Gastroesophageal sphincter (tissue), 4 donors: ENCODE data around the gene FN1. TPM values are rescaled to one million over a fixed set of nuclear protein-coding genes. Genes with fewer than 3 reads are reported as not detected.

Experiments used
- ATAC-seq: fragments of 150-250 bp; one replicate; pipeline ENCODE4 v1.9.1; 2016; ENCODE audit warnings: mild to moderate bottlenecking, moderate library complexity
- H3K27ac ChIP-seq, 4 donors: fragments of 200-600 bp; sonication (generic) in 3 of 4; 1 replicate in 3 of 4; 2 replicates in 1 of 4; pipeline ENCODE4 v1.5.1; 2016 to 2019
- H3K27me3 ChIP-seq: fragments of 200-600 bp; sonication (generic); one replicate; pipeline ENCODE4 v1.5.1; 2019
- H3K36me3 ChIP-seq, 2 donors: fragments of 200-600 bp; sonication (generic); one replicate each; pipeline ENCODE4 v1.5.1; 2019; ENCODE audit warnings: control low read depth in 1 of 2
- H3K4me1 ChIP-seq, 3 donors: fragments of 200-600 bp; sonication (generic); 1 replicate in 2 of 3; 2 replicates in 1 of 3; pipeline ENCODE4 v1.5.1; 2016 to 2019; ENCODE audit warnings: control low read depth in 2 of 3
- H3K4me3 ChIP-seq, 2 donors: fragments of 200-600 bp; sonication (generic); one replicate each; pipeline ENCODE4 v1.5.1; 2019; ENCODE audit warnings: mild to moderate bottlenecking in 1 of 2, moderate library complexity in 1 of 2
- H3K9me3 ChIP-seq, 3 donors: fragments of 200-600 bp; sonication (generic); one replicate each; pipeline ENCODE4 v1.5.1; 2017 to 2019; ENCODE audit warnings: control low read depth in 2 of 3
- EP300 ChIP-seq: sonication (generic); formaldehyde crosslinking; IDR thresholded peaks from one replicate; pipeline ENCODE4 v1.6.1; 2017; ENCODE audit warnings: antibody characterized with exemption, mild to moderate bottlenecking
- POLR2A ChIP-seq, 2 donors: fragments of 450-650 bp; IDR thresholded peaks; one replicate each; pipeline ENCODE4 v1.6.1; 2017; ENCODE audit warnings: antibody characterized with exemption in 2 of 2, mild to moderate bottlenecking in 2 of 2, moderate library complexity in 1 of 2
- POLR2AphosphoS5 ChIP-seq: sonication (generic); formaldehyde crosslinking; IDR thresholded peaks from one replicate; pipeline ENCODE4 v1.6.1; 2017; ENCODE audit warnings: antibody characterized with exemption
- WGBS, 2 donors: methylation state at CpG; one replicate each; pipeline ENCODE4 v1.1.5; 2018; ENCODE audit warnings: low coverage in 1 of 2; 5-methylcytosine and 5-hydroxymethylcytosine counted together
- total RNA-seq, 4 donors: library from RNA; depleted of rRNA; stranded (reverse); fragments of >200 nt; gene quantifications; one replicate each; pipeline ENCODE4 v1.1.0, GENCODE V29; 2016
- TF ChIP-seq, protein P1 (sequence below), 4 experiments: fragments of 200-600 bp in 2 of 4; fragments of 450-650 bp in 2 of 4; sonication (generic) in 1 of 4; IDR thresholded peaks; one replicate each; pipeline ENCODE4 v1.5.1; 2017 to 2019; ENCODE audit warnings: antibody characterized with exemption in 4 of 4, mild to moderate bottlenecking in 2 of 4, moderate library complexity in 2 of 4

FN1 gene
- total RNA-seq, 4 donors from 2014 or later: 1,699 to 4,986 (median 1,920) TPM

DNA sequence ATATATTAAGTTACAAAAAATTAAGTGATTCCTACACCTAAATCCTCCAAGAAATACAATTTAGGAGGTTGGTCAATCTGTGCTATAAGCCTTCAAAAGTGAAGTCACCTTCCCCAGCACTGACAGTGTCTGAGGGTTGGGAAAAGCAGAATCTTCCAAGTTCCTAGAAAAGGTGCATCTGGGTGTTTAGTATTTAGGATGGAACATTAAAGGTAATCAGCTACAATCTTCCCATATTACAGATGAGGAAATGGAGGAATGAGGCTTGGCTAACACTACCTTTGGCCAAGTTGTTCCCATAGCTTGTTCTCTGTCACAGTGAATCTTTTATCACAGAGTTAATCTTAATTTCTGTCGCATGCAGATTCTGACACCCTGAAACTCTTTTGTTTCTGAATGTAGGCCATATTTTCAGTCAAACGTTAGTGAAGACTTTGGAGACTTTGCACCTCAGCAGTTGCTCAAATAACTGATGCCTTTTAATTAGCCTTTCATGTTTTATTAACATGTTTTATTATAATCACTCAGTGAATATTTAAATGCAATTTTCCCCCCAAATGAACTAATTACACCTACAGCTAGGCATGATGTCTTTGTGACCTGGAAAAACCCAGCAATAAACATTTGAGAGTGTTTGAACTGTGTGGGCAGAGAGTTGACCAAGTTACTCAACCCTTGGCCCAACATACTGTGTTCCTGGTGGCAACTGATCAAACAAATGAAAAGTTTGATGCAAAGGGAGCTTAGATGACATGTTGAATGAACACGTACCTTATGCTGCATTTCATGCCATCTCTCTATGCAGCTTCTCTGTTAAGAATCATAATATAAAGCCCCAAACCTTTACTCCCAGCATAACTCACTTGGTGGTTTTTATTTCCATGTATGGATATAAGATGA is 17.6 kb downstream of the FN1 start:
- TF ChIP-seq POLR2AphosphoS5 (peak; percentile 19), POLR2A (IDR thresholded peaks at IDR 0.05) (no peak)
- Histone ChIP-seq H3K27me3 (no peaks in the 10 kb centered on the region), H3K27ac (peak overlapping the region; percentile 65 to 76 (median 69)), H3K36me3 (peaks cover 8 to 87% of the 10 kb centered on the region in 2 donors), H3K4me1 (peaks cover 0 to 86% (median 19%) of the 10 kb centered on the region in 3 donors), H3K9me3 (no peaks in the 10 kb centered on the region), H3K4me3 (no peak overlapping the region)
- no peak for ATAC-seq
- WGBS, 2 donors: 23 to 52% methylated on average over 3 of the region's 3 CpGs

DNA sequence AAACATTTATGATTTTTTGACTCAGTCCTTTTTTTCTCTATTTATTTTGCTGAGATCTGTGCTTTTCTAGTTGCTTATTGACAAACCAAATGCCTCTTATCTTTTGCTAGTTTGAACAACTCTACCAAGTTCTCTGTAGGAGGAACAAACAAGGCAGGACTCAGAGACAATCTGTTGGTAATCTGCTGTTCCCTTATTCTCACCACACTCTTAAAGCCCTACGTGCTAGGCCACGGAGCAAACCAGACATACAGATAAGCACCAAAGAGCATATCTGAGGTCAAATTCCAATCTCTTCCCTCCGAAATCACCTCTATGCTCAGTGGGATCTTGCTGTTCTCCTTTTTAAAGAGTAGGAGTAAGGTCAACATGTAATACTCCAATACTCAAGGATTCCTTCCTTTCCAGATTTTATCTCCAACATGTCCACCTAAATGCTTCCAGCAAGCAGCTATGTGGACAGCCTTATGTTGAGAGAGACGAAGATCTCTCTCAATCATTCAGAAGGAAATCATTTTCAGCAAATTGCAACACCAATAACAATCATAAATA is 18.4 kb downstream of the FN1 start:
- no peaks in the 10 kb centered on the region for H3K9me3 ChIP-seq
- no peaks in the 10 kb centered on the region for H3K27me3 ChIP-seq
- H3K4me1 ChIP-seq: peaks cover 0 to 80% (median 19%) of the 10 kb centered on the region in 3 donors
- H3K4me3 ChIP-seq: no peak overlapping the region
- no peak for ATAC-seq
- peaks cover 7 to 87% of the 10 kb centered on the region in 2 donors for H3K36me3 ChIP-seq
- H3K27ac ChIP-seq: peak overlapping the region; percentile 59 to 76 (median 69)
- TF ChIP-seq POLR2A (IDR thresholded peaks at IDR 0.05) (no peak), POLR2AphosphoS5 (no peak), EP300 (no peak)
- TF ChIP-seq, protein P1, sequence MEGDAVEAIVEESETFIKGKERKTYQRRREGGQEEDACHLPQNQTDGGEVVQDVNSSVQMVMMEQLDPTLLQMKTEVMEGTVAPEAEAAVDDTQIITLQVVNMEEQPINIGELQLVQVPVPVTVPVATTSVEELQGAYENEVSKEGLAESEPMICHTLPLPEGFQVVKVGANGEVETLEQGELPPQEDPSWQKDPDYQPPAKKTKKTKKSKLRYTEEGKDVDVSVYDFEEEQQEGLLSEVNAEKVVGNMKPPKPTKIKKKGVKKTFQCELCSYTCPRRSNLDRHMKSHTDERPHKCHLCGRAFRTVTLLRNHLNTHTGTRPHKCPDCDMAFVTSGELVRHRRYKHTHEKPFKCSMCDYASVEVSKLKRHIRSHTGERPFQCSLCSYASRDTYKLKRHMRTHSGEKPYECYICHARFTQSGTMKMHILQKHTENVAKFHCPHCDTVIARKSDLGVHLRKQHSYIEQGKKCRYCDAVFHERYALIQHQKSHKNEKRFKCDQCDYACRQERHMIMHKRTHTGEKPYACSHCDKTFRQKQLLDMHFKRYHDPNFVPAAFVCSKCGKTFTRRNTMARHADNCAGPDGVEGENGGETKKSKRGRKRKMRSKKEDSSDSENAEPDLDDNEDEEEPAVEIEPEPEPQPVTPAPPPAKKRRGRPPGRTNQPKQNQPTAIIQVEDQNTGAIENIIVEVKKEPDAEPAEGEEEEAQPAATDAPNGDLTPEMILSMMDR (IDR thresholded peaks at IDR 0.05): no peak
- 10 to 43% methylated on average over 3 to 4 of the region's 4 CpGs for WGBS, 2 donors

DNA sequence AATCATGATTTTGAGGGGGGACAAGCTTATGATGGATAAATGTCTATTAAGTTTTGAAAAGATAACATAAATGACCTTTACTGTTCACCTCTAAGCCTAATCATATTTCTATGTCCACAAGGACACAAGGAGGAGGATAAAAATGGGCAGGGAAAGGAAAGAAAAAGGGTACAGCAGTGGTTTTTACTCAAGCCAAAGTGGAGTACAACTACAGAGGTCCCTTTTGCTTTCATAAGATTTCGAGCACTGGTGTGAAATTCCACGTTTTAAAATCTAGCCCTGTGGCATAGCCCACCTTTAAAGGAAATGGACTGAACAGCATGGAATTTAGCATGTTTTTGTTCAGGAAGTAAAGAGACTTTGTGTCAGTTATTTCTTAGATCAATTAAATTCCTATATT is 19.2 kb downstream of the FN1 start:
- peak overlapping the region; percentile 47 to 76 (median 69) for H3K27ac ChIP-seq
- no peak for ATAC-seq
- H3K36me3 ChIP-seq: peaks cover 7 to 87% of the 10 kb centered on the region in 2 donors
- peaks cover 0 to 79% (median 23%) of the 10 kb centered on the region in 3 donors for H3K4me1 ChIP-seq
- WGBS, 2 donors: 9 to 31% methylated on average over 2 of the region's 2 CpGs
- no peaks in the 10 kb centered on the region for H3K27me3 ChIP-seq
- no peak overlapping the region for H3K4me3 ChIP-seq
- TF ChIP-seq POLR2AphosphoS5: no peak
- TF ChIP-seq, protein P1 (IDR thresholded peaks at IDR 0.05): no peak
- TF ChIP-seq POLR2A (IDR thresholded peaks at IDR 0.05): no peak
- TF ChIP-seq EP300: no peak
- no peaks in the 10 kb centered on the region for H3K9me3 ChIP-seq

DNA sequence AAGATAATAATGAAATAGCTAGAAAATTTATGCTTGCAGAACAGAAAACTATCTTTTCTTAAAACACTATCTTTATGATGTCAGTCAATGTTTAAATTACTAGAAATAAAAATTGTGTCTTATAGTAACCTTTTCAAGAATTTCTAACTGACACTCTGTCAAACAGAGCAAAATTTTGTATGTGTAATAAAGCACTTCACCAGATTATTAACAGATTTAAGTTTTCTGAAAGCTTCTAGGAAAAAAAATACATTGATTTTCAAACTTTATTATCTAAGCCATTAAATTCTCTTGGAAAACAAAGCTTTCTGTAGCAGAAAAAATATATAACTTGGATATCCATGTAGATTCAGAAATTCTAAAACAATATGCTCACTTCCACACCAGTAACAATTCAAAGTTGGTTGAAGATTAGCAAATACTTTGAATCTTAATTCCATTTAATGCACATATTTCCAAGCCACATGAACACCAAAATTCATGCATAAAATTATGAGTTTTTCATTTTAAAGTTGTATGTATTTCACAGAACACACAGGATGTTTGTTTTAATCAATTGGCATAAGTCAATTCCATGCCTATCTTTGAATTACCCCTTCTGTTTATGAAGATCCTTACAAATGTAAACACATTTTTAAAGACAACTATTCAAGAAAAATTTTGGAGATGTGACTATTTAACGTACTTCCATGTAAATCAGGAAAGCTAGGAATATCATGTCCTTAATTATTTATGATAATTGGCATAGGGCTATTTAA is 19.9 kb downstream of the FN1 start:
- H3K9me3 ChIP-seq: no peaks in the 10 kb centered on the region
- no peaks in the 10 kb centered on the region for H3K27me3 ChIP-seq
- H3K4me3 ChIP-seq: no peak overlapping the region
- 18 to 38% methylated on average over 1 of the region's 1 CpG for WGBS, 2 donors
- peaks cover 7 to 81% of the 10 kb centered on the region in 2 donors for H3K36me3 ChIP-seq
- TF ChIP-seq EP300: no peak
- TF ChIP-seq POLR2A (IDR thresholded peaks at IDR 0.05): no peak
- TF ChIP-seq, protein P1 (IDR thresholded peaks at IDR 0.05): no peak
- TF ChIP-seq POLR2AphosphoS5: no peak
- peak overlapping the region in 3 of 4 donors; percentile 68 to 76 (median 70) for H3K27ac ChIP-seq
- H3K4me1 ChIP-seq: peaks cover 0 to 79% (median 26%) of the 10 kb centered on the region in 3 donors
- no peak for ATAC-seq

DNA sequence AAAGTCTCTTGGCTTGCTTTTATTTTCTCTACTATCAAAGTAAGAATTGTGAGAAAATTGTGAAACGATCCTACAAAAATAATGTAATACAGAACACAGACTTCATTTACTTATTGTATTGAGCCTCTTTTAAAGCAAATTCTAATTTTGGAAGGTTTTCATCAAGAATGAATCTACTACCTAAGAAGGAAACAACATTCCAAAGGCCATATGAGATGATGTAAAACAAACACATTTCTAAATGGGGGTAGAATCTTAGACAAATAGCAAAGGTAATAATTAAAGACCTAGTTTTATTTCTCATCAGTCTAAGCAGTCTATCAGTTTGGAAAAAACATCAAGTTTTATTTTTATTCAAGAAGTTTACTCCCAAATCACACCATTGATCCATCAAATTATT is 20.6 kb downstream of the FN1 start:
- TF ChIP-seq POLR2AphosphoS5 (no peak), POLR2A (IDR thresholded peaks at IDR 0.05) (no peak), EP300 (no peak)
- TF ChIP-seq, protein P1 (IDR thresholded peaks at IDR 0.05): no peak
- Histone ChIP-seq H3K27ac (peak overlapping the region in 2 of 4 donors; percentile 70 to 76), H3K4me1 (peaks cover 0 to 78% (median 26%) of the 10 kb centered on the region in 3 donors), H3K36me3 (peaks cover 3 to 79% of the 10 kb centered on the region in 2 donors), H3K9me3 (no peaks in the 10 kb centered on the region), H3K27me3 (no peaks in the 10 kb centered on the region), H3K4me3 (no peak overlapping the region)
- ATAC-seq: no peak
- 0 to 39% methylated on average over 1 of the region's 1 CpG for WGBS, 2 donors
